PC-9 (cell line): ENCODE data around the gene TMEM116. TPM values are rescaled to one million over a fixed set of nuclear protein-coding genes. Genes with fewer than 3 reads are reported as not detected.

ENCODE experiments used
- BruUV-seq: library from RNA; stranded (reverse); fragments of 400-500 nt; replicated peaks from 2 replicates; lab custom pipeline; 2021; lab: Mats Ljungman, UMichigan
- CTCF ChIA-PET: fragments of 300-600 bp; sonication (Branson Sonifier 250); formaldehyde crosslinking; loops from one replicate; lab custom pipeline; 2022; ENCODE audit warnings: antibody characterized with exemption; lab: Charles Lee
- POLR2A ChIA-PET: fragments of 300-600 bp; sonication (Branson Sonifier 250); formaldehyde crosslinking; loops from one replicate; lab custom pipeline; 2022; ENCODE audit warnings: antibody characterized with exemption; ENCODE audit not compliant: unreplicated experiment; lab: Charles Lee
- DNase-seq, 2 experiments: peaks; one replicate each; pipeline versions ENCODE4 v3.0.0 to v3.0.0-alpha.2; 2015 to 2022; ENCODE audit warnings: mixed read lengths in 1 of 2
- H2AFZ ChIP-seq: fragments of 200-600 bp; sonication (generic); 2 replicates; pipeline ENCODE4 v1.8.1; 2017; ENCODE audit warnings: antibody characterized with exemption
- H3F3A ChIP-seq: fragments of 200-600 bp; sonication (generic); 2 replicates; pipeline ENCODE4 v1.8.1; 2017; ENCODE audit warnings: antibody characterized with exemption, mild to moderate bottlenecking, low read depth; ENCODE audit not compliant: insufficient read depth
- H3K27ac ChIP-seq: fragments of 200-600 bp; sonication (generic); 2 replicates; pipeline ENCODE4 v1.6.1; 2016; ENCODE audit warnings: mixed run types
- H3K27me3 ChIP-seq: fragments of 200-600 bp; sonication (generic); 2 replicates; pipeline ENCODE4 v1.6.1; 2016; ENCODE audit warnings: low read depth, mixed run types; ENCODE audit not compliant: insufficient read depth
- H3K36me3 ChIP-seq: fragments of 200-600 bp; sonication (generic); 2 replicates; pipeline ENCODE4 v1.6.1; 2016; ENCODE audit warnings: low read depth, mixed run types
- H3K4me1 ChIP-seq: fragments of 200-600 bp; sonication (generic); replicated peaks from 2 replicates; pipeline ENCODE4 v1.6.1; 2016; ENCODE audit warnings: mixed run types; ENCODE audit not compliant: insufficient read depth
- H3K4me2 ChIP-seq: fragments of 200-600 bp; sonication (generic); 2 replicates; pipeline ENCODE4 v1.6.1; 2017; ENCODE audit warnings: mixed run types
- H3K4me3 ChIP-seq: fragments of 200-600 bp; sonication (generic); 2 replicates; pipeline ENCODE4 v1.6.1; 2016; ENCODE audit warnings: mixed run types
- H3K79me2 ChIP-seq: fragments of 200-600 bp; sonication (generic); 2 replicates; pipeline ENCODE4 v1.6.1; 2017; ENCODE audit warnings: low read depth, mixed run types
- H3K9me2 ChIP-seq: fragments of 200-600 bp; sonication (generic); 2 replicates; pipeline ENCODE4 v1.8.1; 2017; ENCODE audit warnings: mild to moderate bottlenecking; ENCODE audit not compliant: insufficient read depth
- H3K9me3 ChIP-seq: fragments of 200-600 bp; sonication (generic); 2 replicates; pipeline ENCODE4 v1.8.1; 2016; ENCODE audit warnings: low read depth; ENCODE audit not compliant: insufficient read depth
- H4K20me1 ChIP-seq: fragments of 200-600 bp; sonication (generic); 2 replicates; pipeline ENCODE4 v1.8.1; 2017; ENCODE audit not compliant: insufficient read depth
- CTCF ChIP-seq: fragments of 200-600 bp; sonication (generic); conservative IDR thresholded peaks from 2 replicates; pipeline ENCODE4 v1.6.1; 2017; ENCODE audit warnings: mixed run types, antibody characterized with exemption, mild to moderate bottlenecking, moderate library complexity
- EZH2 ChIP-seq: fragments of 200-600 bp; sonication (generic); IDR thresholded peaks from 2 replicates; pipeline ENCODE4 v1.8.0; 2017; ENCODE audit warnings: antibody characterized with exemption, low read depth
- intact Hi-C: fragments of 100-400 bp; cut with micrococcal nuclease; formaldehyde crosslinking; loops from one replicate; pipeline ENCODE4 v1.10.0; 2022; ENCODE audit not compliant: unreplicated experiment
- total RNA-seq: library from RNA; stranded (reverse); gene quantifications from 2 replicates; pipeline ENCODE4 v1.2.3, GENCODE V29; 2021

Gene TMEM116
- total RNA-seq, 1 experiment from 2014 or later: 21.9 TPM

GRCh38 chr12:111893287-111893686 is 119.7 kb downstream of the TMEM116 start:
- H3K79me2 ChIP-seq: no peaks in the 10 kb centered on the region
- no peaks in the 10 kb centered on the region for H4K20me1 ChIP-seq
- no peaks in the 10 kb centered on the region for H3K9me2 ChIP-seq
- no peak for TF ChIP-seq CTCF
- TF ChIP-seq EZH2: no peak
- H3K27ac ChIP-seq: no peak overlapping the region
- ChIA-PET CTCF (no interaction called here), POLR2A (no interaction called here)
- intact Hi-C loops: no loop called here
- no TSS peak for BruUV-seq
- H3K4me2 ChIP-seq: no peak overlapping the region
- H3K36me3 ChIP-seq: peaks cover 17% of the 10 kb centered on the region
- no peak overlapping the region for H2AFZ ChIP-seq
- no peaks in the 10 kb centered on the region for H3K4me1 ChIP-seq
- H3K9me3 ChIP-seq: no peaks in the 10 kb centered on the region
- H3K4me3 ChIP-seq: no peak overlapping the region
- no peaks in the 10 kb centered on the region for H3K27me3 ChIP-seq
- peaks cover 7% of the 10 kb centered on the region; the same call in 1 of the 2 replicates for H3F3A ChIP-seq
- DNase-seq: no peak

- DNase-seq: no peak
- no peaks in the 10 kb centered on the region for H3K9me2 ChIP-seq
- no peak overlapping the region for H3K4me2 ChIP-seq
- H3K27me3 ChIP-seq: no peaks in the 10 kb centered on the region
- TF ChIP-seq CTCF (no peak), EZH2 (no peak)
- H2AFZ ChIP-seq: no peak overlapping the region
- H3K4me3 ChIP-seq: no peak overlapping the region
- BruUV-seq: no TSS peak
- ChIA-PET POLR2A (no interaction called here), CTCF (no interaction called here)
- intact Hi-C loops: no loop called here
- H3F3A ChIP-seq: no peaks in the 10 kb centered on the region
- H4K20me1 ChIP-seq: 0 out of 2 replicates have a peak, but pooled peaks cover 5% of the 10 kb centered on the region
- H3K9me3 ChIP-seq: no peaks in the 10 kb centered on the region
- no peak overlapping the region for H3K27ac ChIP-seq
- no peaks in the 10 kb centered on the region for H3K79me2 ChIP-seq
- no peaks in the 10 kb centered on the region for H3K4me1 ChIP-seq
- peaks cover 39% of the 10 kb centered on the region for H3K36me3 ChIP-seq
Measured at GRCh38 chr12:111887926-111888745, 124.8 kb downstream of the TMEM116 start.

GRCh38 chr12:111886662-111887545 is 126.1 kb downstream of the TMEM116 start:
- Histone ChIP-seq H3K9me3 (no peaks in the 10 kb centered on the region), H4K20me1 (peaks cover 5% of the 10 kb centered on the region; the same call in 1 of the 2 replicates), H3K4me2 (no peak overlapping the region), H3K4me1 (no peaks in the 10 kb centered on the region), H3K27ac (no peak overlapping the region), H3K79me2 (no peaks in the 10 kb centered on the region), H3F3A (no peaks in the 10 kb centered on the region), H3K4me3 (no peak overlapping the region), H2AFZ (no peak overlapping the region), H3K9me2 (no peaks in the 10 kb centered on the region), H3K36me3 (peaks cover 35% of the 10 kb centered on the region), H3K27me3 (no peaks in the 10 kb centered on the region)
- TF ChIP-seq CTCF (no peak), EZH2 (no peak)
- no peak for DNase-seq
- ChIA-PET POLR2A (interaction anchor here (0.6 kb wide), 1 partner anchor 223 kb away, joined by 3 read pairs; no protein-coding TSS in a partner anchor), CTCF (no interaction called here)
- intact Hi-C loops: no loop called here
- no TSS peak for BruUV-seq
